NCI-H2029 treated with DMSO at 0.1 percent for 48 hours (cell line): Measurements from ENCODE around the gene TMEM72.
"Not testable (repeated sequence)": the region's sequence is repeated elsewhere in the genome, so short reads cannot be mapped to it uniquely, and the experiment has no call there.

Source experiments
- DNase-seq: peaks from one replicate; lab custom pipeline; 2025; lab: John Stamatoyannopoulos, UW

Gene TMEM72

GRCh38 chr10:44911081-44911540 lies at the start of gene TMEM72:
Gene TMEM72 (plus strand): TSS chr10:44911337. CDS start chr10:44911513, 176 bp downstream.
- no peak for DNase-seq

- DNase-seq, result no peak
Observed at GRCh38 chr10:44862006-44862751, 49.0 kb upstream of the TMEM72 start.

GRCh38 chr10:44862924-44863323 lies 48.2 kb upstream of the TMEM72 start:
- DNase-seq, result no peak

- DNase-seq, result no peak
Observed at GRCh38 chr10:44863344-44864047, 47.6 kb upstream of the TMEM72 start.

- DNase-seq, result no peak
Observed at GRCh38 chr10:44864051-44864450, 47.1 kb upstream of the TMEM72 start.

- peak; percentile 20 for DNase-seq
Observed at GRCh38 chr10:44864637-44865288, 46.4 kb upstream of the TMEM72 start.

GRCh38 chr10:44865289-44865671 lies 45.9 kb upstream of the TMEM72 start:
- no peak for DNase-seq

- DNase-seq, result not testable (repeated sequence)
Observed at GRCh38 chr10:44866367-44866766, 44.8 kb upstream of the TMEM72 start.

GRCh38 chr10:44870031-44870430 lies 41.1 kb upstream of the TMEM72 start:
- no peak for DNase-seq

- no peak for DNase-seq
Observed at GRCh38 chr10:44873160-44873559, 38.0 kb upstream of the TMEM72 start.

- DNase-seq, result no peak
Observed at GRCh38 chr10:44874166-44874565, 37.0 kb upstream of the TMEM72 start.

GRCh38 chr10:44878706-44879530 lies 32.2 kb upstream of the TMEM72 start:
- DNase-seq, result peak; percentile 1

- no peak for DNase-seq
Observed at GRCh38 chr10:44879531-44879899, 31.6 kb upstream of the TMEM72 start.

- DNase-seq, result no peak
Observed at GRCh38 chr10:44880090-44880715, 30.9 kb upstream of the TMEM72 start.

- DNase-seq, result no peak
Observed at GRCh38 chr10:44881649-44882048, 29.5 kb upstream of the TMEM72 start.

- no peak for DNase-seq
Observed at GRCh38 chr10:44882166-44882720, 28.9 kb upstream of the TMEM72 start.

GRCh38 chr10:44883593-44884331 lies 27.4 kb upstream of the TMEM72 start:
- no peak for DNase-seq

GRCh38 chr10:44885710-44886109 lies 25.4 kb upstream of the TMEM72 start:
- no peak for DNase-seq

- DNase-seq, result no peak
Observed at GRCh38 chr10:44886966-44887365, 24.2 kb upstream of the TMEM72 start.

- DNase-seq, result no peak
Observed at GRCh38 chr10:44888886-44889285, 22.3 kb upstream of the TMEM72 start.

- no peak for DNase-seq
Observed at GRCh38 chr10:44889834-44890233, 21.3 kb upstream of the TMEM72 start.
